GM21786 (cell line): Measurements from ENCODE around the gene FLT3.
"Not testable (repeated sequence)": the region's sequence is repeated elsewhere in the genome, so short reads cannot be mapped to it uniquely, and the experiment has no call there.

Source experiments
- ATAC-seq: cut with Tn5 transposase; IDR thresholded peaks from one replicate; pipeline ENCODE4 v1.9.1; 2021; ENCODE audit not compliant: unreplicated experiment

FLT3 gene

DNA sequence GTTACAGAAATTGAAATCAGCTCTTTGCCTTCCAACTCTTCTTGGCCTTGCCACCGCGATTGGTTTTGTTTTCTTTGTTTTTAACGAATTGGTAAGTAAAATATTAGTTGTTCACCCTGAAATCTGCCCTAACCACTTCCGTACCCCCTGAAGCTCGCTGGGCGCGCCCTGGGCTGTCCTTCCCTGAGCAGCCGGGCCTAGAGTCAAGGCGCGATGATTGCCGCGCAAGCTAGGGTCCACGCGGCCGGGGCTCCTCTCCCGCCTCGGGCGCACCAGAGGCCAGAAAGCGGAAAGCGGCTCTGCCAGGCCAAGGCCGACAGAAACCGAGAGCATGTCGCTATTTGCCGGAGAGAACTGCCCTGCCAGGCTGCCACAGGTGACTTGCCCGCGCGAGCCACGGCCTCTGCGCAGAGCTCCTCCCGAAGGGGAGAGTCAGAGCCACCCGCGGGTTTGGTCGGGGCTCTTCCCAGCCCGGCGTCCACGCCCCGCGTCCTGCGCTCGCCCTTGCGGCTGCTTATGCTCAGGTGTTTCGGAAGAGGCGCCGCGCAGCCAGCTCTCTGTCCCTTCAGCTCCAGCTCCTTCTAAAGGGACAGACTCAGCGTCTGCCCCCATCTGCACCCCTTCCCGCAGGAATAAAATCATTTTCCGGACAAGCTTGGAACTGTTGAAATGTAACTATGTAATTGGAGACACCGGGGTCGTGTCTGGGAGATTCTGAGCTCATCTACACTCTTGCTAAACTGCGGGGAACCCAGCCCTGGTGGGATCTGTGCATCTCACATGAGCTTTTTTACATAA lies 124.6 kb downstream of the FLT3 start:
- ATAC-seq = no peak

DNA sequence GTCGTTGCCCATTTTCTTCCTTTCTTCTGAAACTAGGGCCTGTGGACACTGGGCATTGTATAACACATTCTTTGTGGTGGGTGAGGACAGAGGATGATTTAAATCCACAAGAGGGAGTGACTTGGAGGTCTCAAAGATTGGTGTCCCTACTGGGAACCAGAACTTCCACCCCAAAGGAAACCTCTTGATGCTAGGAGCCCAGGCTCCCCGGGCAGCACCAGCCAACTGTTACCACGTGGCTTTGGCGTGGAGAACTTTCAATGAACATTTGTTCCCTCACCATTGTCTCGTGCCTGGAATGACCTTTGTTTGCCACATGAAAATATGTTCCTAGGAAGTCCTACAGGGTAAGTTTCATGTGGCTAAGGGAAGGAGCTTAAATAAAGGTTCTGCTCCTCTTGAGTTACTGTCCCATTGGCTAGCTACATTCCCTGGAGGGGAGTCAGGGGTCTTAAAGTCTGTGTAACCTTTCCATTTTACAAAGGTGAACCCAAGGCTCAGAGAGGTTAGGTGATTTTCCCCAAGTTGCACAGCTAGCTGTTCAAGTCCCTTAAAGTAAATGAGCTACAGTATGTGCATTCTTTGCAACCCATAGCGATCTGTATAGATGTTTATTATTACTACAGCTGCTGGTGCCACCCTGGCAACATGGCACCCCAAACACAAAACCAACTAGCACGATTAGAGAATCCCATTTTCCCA lies 126.3 kb downstream of the FLT3 start:
- ATAC-seq = no peak

DNA sequence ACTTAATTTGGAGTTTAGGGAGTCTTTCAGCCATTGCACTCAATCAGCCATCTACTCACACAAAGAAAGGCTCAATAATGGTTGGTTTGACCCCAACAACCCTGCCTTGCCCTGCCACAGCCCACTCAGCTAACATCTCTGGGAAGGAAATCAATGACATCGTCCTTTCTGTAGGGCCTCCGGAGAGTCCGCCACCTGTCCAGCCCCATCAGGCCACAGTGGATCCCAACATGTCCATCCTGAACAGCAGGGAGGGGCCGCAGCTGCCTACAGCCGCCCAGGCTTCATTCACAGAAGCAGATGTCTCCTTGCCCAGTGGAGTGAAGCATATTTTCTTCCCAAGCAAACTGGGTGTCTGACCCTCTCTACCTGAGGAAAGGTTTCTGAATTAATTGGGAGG lies 127.1 kb downstream of the FLT3 start:
- no peak for ATAC-seq

DNA sequence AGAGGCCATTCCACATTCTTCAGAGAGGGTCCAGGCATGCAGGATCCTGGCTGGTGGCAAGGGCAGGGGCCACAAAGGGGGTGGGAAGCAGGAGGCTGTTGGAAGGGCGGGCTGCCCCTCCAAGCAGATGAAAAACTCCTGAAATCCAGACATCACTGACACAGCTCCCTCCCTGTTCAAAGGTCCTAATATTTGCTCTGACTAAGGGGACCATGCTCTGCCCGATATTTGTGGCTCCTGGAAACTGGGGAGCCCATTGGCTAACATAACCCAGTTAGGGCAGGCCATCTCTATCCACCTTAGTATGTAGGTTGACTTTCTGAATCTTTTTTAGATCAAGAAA lies 127.9 kb downstream of the FLT3 start:
- no peak for ATAC-seq

DNA sequence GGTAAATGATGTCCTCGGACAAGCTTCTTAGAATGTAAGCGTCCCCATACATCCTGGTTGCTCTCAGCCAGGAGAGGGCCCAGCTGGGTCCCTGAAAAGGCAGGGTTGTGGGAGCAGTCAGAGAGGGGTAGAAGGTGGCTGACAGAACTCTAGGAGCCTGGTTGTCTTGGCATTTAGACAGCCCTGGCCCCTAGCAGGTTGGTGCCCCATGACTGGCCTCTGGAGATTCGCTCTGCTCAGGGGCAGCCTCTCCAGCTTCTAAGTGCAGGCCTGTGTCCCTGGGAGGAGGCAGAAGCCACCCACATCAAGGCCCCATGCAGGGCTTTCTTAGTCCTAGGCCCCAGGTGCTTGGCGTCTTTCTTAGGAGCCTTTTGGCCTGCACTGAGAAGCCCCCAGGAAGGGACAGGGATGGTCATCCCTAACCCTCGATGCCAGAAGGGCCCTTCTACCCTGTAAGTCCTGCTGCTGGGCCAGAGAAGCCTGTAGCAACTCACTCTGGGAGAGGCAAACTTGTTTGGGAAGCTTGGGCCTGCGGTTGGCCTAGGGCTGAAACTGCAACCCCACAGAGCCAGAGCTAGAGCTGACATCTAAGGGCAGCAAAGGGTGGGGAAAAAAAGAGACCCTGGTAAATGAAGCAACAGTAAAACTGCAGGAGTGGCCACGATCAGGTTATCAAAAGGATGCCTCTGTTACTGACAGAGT lies 128.4 kb downstream of the FLT3 start:
- no peak for ATAC-seq

DNA sequence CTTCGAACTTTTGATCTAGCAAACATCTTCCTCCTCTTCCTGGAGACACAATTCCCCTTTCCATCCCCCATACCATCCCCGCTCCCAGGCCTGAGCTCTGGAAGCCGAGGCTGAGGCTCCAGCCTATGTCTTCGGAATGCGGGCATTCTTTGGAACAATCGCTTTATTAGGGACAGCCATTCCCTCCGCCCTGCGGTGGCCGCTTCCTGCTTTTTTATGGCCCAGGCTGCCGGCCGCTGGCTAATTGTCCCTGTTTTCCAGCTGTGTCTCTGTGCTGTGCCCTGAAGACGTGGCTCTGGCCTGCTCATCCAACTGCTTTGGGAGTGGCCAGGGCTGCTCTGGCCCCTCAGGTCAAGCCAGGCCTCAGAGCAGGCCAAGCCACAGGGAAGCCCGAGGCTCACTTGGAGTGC lies 129.1 kb downstream of the FLT3 start:
- no peak for ATAC-seq

DNA sequence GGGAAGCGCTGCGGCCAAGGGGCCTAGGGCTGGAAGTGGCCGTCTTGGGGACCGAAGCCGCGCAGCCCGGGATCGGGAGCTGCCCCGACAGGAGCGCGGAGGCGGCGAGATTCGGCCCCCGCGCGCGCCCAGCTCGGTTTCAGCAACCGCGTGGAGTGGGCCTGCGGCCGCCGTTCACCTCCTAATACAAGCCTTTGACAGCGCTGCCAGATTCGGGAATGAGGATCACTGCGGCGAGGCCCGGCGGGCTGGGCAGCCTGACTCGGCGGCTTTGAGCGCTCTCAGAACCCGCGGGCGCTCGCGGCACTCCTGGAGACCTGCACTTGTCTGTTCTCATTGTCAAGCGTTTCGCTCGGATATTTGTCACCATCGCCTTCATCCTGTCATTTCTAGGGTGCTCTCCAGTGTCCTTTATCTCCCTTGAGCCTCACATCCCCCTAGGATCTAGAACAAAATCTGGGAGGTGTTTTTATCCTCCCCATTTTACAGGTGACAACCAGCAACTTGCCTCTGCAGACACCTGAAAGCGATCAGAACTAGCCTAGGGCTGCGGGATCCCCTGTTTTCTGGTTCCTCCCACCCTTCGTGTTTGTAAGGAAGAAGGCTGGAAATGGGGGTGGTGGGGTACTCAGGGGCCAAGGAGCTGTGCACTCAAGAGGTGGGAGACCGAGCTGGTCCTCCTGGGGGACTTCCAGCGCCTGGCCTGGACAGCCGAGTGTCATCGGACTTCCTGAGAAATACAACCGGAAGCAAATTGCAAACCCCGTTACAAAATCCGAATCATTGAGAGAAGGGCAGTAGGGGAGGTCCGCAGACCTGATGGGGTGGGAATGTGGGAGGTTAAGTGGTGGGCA lies 129.8 kb downstream of the FLT3 start:
- ATAC-seq = no peak

DNA sequence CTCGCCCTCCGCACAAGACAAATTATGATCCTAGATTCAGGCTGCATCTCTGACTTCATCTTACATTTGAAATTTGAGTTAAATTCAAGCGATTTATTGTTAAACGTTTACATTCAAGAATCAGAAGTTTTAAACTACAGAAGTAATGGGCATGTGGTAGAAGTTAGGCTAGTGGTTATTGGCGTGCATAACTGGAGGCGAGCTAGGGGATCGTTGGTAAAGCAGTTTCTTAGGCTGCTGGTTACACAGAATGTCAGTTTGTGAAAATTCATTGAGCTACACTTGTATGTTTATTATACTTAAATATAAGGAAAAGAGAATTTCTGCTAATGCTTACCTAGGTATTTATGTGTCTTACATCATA lies 130.5 kb downstream of the FLT3 start:
- ATAC-seq = no peak

DNA sequence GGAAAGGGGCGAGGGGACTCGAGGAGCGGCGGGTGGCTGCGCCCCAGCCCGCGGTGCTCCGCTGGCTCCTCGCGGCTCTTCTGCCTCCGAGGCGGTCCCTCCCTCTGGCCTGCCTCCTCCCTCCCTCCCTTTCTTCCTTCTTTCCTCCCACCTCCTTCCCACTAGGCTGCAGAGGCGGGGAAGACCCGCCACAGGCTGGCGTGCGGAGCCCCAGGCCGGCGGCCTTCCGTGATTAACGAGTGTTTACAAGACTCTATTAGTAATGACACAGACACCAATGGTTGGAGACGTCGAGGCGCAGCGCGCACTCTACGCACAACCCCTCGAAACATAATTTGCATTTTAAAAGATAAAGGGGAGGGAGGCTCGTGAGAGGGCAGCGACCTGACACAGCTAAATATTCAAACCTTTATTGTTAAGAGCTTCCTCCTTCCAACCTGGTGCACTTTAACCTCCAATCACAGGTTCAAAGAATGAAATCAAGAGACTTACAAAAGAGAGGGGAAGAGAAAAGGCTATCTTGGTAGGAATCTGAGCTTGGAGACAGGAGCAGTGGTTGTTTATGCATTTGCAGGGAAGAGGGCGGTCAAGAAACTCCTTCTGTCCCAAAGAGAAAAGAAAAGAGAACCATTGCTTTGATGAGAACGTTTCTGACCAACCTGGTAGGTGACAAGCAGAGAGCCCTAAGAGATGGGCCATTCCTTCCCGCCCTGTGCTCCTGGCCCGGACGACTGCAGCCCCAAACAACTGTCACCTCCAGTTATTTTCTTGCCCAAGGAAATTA lies 131.1 kb downstream of the FLT3 start, which contains the start of gene CDX2:
TSS of gene CDX2 (minus strand) at position 234 of the 784 bp plus-strand sequence. CDS start 309 bp downstream, outside the sequence.
- ATAC-seq = no peak

- ATAC-seq = no peak
Measured at GRCh38 chr13:27968316-27969081, 131.9 kb downstream of the FLT3 start.

DNA sequence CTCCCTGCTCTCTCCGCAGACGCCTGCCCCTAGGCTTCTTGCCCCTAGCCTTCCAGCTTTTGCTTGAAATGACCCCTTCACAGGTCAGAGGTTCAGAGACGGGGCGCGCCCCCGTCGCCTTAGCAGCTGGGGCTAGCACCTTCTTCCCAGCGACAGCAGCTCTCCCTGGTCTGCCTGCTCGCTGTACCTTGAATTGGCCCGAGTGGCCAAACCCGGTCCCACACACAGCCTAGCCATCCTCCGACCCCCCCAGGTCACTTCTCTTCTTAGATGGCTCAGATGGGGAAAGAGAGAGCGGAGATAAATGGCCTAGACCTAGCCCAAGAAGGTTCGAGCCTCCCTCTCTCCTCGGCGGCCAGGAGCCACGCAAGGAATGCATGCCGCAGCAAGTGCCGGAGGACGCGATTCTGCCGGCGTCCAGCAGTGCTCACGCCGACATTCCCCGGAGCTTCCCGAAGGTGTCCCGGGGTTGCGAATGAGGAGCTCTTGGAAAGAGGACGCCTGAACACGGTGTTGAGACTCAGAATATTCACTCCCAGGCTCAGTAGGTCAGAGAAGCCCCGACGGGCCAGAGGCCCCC lies 132.6 kb downstream of the FLT3 start:
- ATAC-seq = no peak

GRCh38 chr13:27967203-27967735 lies 133.1 kb downstream of the FLT3 start:
- no peak for ATAC-seq

DNA sequence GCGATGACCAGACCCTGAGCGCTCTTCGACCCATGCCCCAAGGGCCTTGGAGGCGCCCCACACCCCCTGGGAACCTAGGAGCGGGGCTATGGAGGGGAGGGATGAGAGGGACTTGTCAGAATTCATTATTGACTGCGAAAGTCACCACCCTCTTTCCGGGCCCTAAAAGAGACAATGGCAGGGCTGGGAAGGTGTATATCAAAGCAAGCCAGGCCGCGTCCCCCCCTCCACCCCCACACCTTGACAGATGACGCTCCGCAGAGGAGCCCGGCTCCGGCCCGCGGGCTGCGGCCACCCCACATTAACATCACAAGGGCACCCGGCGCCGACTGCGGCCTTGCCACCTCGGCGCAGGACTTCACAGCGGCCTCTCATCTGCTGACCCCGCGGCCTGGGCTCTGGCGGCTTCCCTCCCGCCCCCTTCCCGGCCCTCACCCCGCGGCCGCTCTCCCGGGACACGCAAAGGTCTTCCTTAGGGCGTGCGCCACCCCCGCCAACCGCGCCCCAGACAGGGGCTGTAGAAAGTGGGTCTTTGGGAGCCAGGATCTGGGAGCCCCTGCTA lies 133.7 kb downstream of the FLT3 start:
- ATAC-seq = no peak

- ATAC-seq = no peak
Measured at GRCh38 chr13:27965740-27966640, 134.4 kb downstream of the FLT3 start.

- no peak for ATAC-seq
Measured at GRCh38 chr13:27965343-27965739, 135.0 kb downstream of the FLT3 start.

DNA sequence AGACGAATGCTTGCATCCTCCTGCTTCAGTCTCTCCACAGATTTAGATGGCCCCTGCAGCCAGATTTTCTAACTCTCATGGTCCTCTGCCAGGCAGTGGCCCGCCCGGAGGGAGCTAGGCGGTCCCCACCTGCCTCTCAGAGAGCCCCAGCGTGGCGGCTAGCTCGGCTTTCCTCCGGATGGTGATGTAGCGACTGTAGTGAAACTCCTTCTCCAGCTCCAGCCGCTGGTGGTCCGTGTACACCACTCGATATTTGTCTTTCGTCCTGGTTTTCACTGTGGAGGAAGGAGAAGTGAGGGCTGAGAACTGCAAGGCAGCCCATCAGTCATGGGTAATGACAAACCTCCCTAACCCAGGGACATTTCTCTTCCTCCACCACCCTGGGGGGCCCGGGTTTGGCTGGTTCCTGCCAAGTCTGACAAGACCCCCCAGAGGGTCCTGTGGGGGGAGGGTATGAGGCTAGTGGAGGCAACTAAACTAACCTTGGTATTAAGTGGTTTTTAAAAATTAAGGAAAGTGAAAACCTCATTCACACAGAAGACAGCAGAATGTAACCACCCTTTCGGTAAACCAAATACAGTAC lies 135.5 kb downstream of the FLT3 start:
- ATAC-seq = no peak

GRCh38 chr13:27964206-27964605 lies 136.2 kb downstream of the FLT3 start:
- ATAC-seq = not testable (repeated sequence)
